Activated T-cell treated with anti-CD3 and anti-CD28 coated beads, Interleukin-2, amount 50 U/mL, for 4 hours (primary cell): ENCODE data around the gene HAPLN2. TPM values are rescaled to one million over a fixed set of nuclear protein-coding genes. Genes with fewer than 3 reads are reported as not detected.
"Not testable (repeated sequence)": the region's sequence is repeated elsewhere in the genome, so short reads cannot be mapped to it uniquely, and the experiment has no call there.

ENCODE experiments used
- ATAC-seq, 2 donors: fragments of 200-7000 bp; cut with Tn5 transposase; one replicate each; pipeline ENCODE4 v1.10.0; 2021
- DNase-seq: peaks from one replicate; pipeline ENCODE4 v3.0.0-alpha.2; 2020
- H3K27me3 Mint-ChIP-seq: one replicate; pipeline ENCODE4 v1.8.0; 2021; ENCODE audit warnings: low read depth, mixed read lengths
- H3K36me3 Mint-ChIP-seq: one replicate; pipeline ENCODE4 v1.8.0; 2022; ENCODE audit warnings: mixed read lengths; ENCODE audit not compliant: insufficient read depth
- H3K4me1 Mint-ChIP-seq: one replicate; pipeline ENCODE4 v1.8.0; 2021; ENCODE audit warnings: low read depth, mixed read lengths
- H3K4me3 Mint-ChIP-seq: one replicate; pipeline ENCODE4 v1.8.0; 2021; ENCODE audit warnings: mild to moderate bottlenecking, moderate library complexity, mixed read lengths
- H3K9me3 Mint-ChIP-seq: one replicate; pipeline ENCODE4 v1.8.0; 2021; ENCODE audit warnings: mixed read lengths
- total RNA-seq, 3 donors: library from RNA; stranded (reverse); gene quantifications; one replicate each; pipeline ENCODE4 v1.2.1, GENCODE V29; 2021

Gene HAPLN2
- total RNA-seq, 3 donors from 2014 or later = not detected

DNA sequence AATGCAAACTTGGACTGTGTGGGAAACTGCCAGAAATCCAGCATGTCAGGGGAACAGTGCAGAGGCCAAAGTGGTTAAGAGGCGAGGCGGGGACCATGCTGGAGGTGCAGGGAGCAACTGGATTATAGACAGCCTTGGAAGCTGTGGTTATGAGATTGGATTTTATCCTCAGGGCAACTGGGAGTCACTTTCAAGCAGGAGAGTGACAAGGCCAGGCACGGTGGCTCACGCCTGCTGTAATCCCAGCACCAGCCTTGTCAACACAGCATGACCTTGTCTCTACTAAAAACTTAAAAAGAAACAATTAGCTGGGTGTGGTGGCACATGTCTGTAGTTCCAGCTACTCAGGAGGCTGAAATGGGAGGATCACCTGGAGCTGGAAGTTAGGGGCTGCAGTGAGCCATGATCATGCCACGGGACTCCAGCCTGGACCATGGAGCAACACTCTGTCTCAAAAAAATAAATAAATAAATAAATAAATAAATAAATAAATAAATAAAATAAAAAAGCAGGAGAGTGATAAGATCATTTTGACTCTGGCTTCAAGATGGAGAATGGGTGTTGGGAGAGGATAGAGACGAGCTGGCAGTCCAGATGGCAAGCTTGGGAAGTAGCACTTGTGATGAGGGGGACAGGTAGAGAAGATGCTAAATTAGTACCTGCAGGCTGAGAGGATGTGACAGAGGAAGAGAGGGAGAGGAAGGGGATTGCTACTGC is 3.5 kb downstream of the HAPLN2 start:
- Mint-ChIP-seq H3K4me3 (peak overlapping the region; percentile 55), H3K27me3 (peaks cover 59% of the 10 kb centered on the region), H3K36me3 (no peaks in the 10 kb centered on the region), H3K4me1 (peaks cover 8% of the 10 kb centered on the region), H3K9me3 (no peaks in the 10 kb centered on the region)
- DNase-seq (no peak), ATAC-seq (no peak)

DNA sequence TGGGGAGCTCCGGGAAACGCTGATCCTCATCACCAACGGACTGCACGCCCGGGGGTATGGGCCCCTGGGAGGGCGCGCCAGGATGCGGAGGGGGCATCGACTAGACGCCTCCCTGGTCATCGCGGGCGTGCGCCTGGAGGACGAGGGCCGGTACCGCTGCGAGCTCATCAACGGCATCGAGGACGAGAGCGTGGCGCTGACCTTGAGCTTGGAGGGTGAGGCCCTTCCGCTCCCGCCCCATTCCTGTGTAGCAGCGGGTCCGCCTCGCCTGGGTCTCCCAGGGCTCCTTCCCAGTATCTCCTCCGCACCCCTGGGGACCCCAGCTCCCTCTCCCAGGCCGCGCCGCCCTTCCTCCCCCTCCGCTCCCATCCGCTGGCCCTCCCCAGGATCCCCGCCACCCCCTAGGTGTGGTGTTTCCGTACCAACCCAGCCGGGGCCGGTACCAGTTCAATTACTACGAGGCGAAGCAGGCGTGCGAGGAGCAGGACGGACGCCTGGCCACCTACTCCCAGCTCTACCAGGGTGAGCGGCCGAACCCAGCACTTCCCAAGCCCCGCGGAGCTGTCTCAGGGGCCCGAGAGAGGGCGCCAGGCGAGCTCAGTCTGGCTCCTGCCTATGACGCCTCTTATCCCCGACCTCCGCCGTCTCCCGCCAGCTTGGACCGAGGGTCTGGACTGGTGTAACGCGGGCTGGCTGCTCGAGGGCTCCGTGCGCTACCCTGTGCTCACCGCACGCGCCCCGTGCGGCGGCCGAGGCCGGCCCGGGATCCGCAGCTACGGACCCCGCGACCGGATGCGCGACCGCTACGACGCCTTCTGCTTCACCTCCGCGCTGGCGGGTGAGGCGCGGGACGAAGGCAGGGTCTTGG is 5.0 kb downstream of the HAPLN2 start:
- H3K27me3 Mint-ChIP-seq = peaks cover 56% of the 10 kb centered on the region
- no peaks in the 10 kb centered on the region for H3K9me3 Mint-ChIP-seq
- no peaks in the 10 kb centered on the region for H3K36me3 Mint-ChIP-seq
- H3K4me3 Mint-ChIP-seq = peak overlapping the region; percentile 50
- ATAC-seq = peak; percentile 67
- H3K4me1 Mint-ChIP-seq = peaks cover 8% of the 10 kb centered on the region
- DNase-seq = no peak

DNA sequence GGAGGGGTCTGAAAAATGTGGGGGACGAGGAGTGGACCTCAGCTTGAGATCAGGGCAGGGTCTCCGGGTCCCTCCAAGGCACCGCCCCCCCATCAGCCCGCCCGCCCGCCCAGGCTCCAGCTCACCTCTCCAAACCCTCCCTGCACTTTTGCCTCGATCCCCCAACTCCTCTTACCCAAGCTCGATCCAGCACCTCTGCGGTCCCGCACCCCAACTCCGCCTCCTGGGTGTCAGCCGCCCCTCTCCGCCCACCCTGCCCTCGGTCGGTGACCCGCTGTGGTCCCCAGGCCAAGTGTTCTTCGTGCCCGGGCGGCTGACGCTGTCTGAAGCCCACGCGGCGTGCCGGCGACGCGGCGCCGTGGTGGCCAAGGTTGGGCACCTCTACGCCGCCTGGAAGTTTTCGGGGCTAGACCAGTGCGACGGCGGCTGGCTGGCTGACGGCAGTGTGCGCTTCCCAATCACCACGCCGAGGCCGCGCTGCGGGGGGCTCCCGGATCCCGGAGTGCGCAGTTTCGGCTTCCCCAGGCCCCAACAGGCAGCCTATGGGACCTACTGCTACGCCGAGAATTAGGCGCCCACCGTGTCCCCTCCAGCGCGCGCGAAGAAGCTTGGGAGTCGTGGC is 5.7 kb downstream of the HAPLN2 start:
- peaks cover 49% of the 10 kb centered on the region for H3K27me3 Mint-ChIP-seq
- H3K9me3 Mint-ChIP-seq = no peaks in the 10 kb centered on the region
- DNase-seq = no peak
- peak; percentile 29 to 42 for ATAC-seq
- H3K36me3 Mint-ChIP-seq = no peaks in the 10 kb centered on the region
- H3K4me1 Mint-ChIP-seq = peaks cover 8% of the 10 kb centered on the region
- H3K4me3 Mint-ChIP-seq = peak overlapping the region; percentile 46

DNA sequence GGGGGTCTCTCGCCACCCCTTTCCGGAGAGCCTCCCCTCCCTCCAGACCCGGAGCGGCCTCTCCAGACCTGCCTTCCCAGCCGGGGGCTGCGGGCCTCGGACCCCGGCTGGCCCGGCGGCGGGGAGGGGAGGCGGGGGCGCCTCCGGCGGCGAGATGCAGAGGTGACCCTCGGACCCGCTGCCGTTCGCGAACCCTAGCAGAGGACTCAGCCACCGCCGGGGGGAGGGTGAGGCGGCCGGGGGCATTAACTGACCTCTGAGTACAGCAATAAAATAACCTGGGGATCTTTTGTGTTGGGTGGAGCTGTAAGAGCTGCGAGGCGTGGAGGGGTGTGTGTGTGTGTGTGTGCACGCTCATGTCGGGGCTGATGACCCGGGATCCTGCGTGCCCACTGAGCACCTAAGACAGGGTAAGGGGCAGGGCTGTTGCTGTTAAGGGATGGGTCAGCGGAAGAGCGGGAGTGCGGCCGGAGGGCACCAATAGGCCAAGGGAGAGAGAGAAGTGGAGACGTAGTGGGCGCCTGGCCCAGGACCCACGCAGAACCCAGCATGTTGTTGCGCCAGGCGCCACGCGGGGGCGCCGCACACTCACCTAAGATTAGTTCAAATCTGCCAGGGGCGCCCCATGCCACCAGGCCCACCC is 6.3 kb downstream of the HAPLN2 start:
- DNase-seq (peak; percentile 74), ATAC-seq (peak; percentile 57 to 60)
- Mint-ChIP-seq H3K4me1 (peaks cover 8% of the 10 kb centered on the region), H3K36me3 (no peaks in the 10 kb centered on the region), H3K4me3 (peak overlapping the region; percentile 63), H3K27me3 (peaks cover 45% of the 10 kb centered on the region), H3K9me3 (no peaks in the 10 kb centered on the region)

DNA sequence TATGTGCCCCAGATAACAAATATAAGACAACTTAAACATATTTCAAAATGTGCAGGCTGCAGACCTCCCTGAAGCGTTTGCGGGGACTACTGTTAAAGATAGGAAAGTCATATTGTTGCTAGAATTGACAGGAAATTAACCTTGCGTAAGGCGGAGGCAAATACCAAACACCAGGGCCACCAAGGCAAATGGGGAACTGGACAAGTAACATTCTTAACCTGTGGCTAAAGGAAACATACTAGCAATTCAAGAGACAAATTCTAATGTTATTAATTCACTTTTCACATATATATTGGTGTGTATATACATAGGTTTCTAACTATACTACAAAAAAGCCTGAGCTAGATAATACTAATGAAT is 6.8 kb downstream of the HAPLN2 start:
- Mint-ChIP-seq H3K36me3 (no peaks in the 10 kb centered on the region), H3K4me3 (no peak overlapping the region), H3K27me3 (peaks cover 47% of the 10 kb centered on the region)

DNA sequence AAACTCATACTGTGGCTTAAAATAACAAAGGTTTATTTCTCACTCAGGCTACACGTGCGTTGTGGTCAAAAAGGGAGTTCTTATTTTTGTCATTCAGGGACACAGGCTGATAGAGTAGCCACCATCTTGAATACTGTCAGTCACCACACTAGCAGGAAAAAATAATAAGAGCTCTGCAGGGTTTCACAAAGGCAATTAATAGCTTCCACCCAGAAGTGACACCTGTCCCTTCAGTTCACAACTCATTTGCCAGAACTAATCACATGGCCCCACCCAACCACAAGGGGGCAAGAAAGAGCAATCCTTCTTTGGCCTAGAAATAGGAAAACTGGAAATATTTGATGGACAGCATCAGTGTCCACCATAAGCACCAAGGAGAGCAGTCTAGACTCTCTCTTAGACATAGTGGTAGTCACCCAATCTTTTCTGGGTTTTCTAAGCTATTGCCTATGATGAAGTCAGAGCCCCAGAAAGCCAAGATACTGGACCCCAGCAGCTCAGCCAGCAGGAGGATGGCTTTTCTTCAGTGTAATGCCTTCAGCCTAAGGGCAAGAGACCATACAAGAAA is 8.2 kb downstream of the HAPLN2 start:
- H3K27me3 Mint-ChIP-seq = peaks cover 47% of the 10 kb centered on the region
- no peak for ATAC-seq
- H3K36me3 Mint-ChIP-seq = no peaks in the 10 kb centered on the region
- no peak overlapping the region for H3K4me3 Mint-ChIP-seq
- H3K9me3 Mint-ChIP-seq = no peaks in the 10 kb centered on the region
- DNase-seq = no peak
- H3K4me1 Mint-ChIP-seq = peaks cover 8% of the 10 kb centered on the region

More for the DNA sequence above, 6.8 kb downstream of the HAPLN2 start:
- ATAC-seq = no peak
- Mint-ChIP-seq H3K4me1 (peaks cover 8% of the 10 kb centered on the region), H3K9me3 (no peaks in the 10 kb centered on the region)
- DNase-seq = no peak

DNA sequence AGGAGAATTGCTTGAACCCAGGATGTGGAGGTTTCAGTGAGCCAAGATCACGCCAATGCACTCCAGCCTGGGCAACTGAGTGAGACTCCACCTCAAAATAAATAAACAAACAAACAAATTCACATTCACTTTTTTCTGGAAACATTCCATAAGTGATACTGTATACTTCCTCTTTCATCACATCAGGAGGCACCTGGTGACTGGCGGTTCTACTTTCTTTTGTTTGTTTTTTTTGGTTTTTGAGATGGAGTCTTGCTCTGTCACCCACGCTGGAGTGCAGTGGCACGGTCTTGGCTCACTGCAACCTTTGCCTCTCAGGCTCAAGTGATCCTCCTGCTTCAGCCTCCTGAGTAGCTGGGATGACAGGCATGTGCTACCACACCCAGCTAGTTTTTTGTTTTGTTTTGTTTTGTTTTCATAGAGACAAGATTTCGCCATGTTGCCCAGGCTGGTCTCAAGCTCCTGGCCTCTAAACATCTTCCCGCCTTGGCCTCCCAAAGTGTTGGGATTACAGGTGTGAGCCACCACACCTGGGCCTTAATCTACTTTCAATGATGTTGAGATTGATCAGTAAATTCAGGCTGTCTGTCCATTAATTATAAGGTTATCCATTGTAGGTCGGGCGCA is 10.7 kb downstream of the HAPLN2 start:
- DNase-seq (no peak), ATAC-seq (no peak)
- Mint-ChIP-seq H3K9me3 (no peaks in the 10 kb centered on the region), H3K4me1 (peaks cover 6% of the 10 kb centered on the region), H3K27me3 (peaks cover 49% of the 10 kb centered on the region), H3K4me3 (no peak overlapping the region), H3K36me3 (no peaks in the 10 kb centered on the region)

DNA sequence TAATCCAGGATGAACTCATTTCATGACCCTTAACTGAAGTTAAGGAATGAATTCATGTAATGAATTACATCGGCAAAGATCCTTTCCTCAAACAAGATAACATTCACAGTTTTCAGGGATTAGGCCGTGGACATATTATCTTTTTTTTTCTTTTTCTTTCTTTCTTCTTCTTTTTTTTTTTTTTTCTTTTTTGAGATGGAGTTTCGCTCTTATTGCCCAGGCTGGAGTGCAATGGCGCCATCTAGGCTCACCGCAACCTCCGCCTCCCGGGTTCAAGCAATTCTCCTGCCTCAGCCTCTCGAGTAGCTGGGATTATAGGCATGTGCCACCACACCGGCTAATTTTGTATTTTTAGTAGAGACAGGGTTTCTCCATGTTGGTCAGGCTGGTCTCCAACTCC is 11.9 kb downstream of the HAPLN2 start:
- H3K27me3 Mint-ChIP-seq = peaks cover 48% of the 10 kb centered on the region
- not testable (repeated sequence) for ATAC-seq, H3K4me3 Mint-ChIP-seq

DNA sequence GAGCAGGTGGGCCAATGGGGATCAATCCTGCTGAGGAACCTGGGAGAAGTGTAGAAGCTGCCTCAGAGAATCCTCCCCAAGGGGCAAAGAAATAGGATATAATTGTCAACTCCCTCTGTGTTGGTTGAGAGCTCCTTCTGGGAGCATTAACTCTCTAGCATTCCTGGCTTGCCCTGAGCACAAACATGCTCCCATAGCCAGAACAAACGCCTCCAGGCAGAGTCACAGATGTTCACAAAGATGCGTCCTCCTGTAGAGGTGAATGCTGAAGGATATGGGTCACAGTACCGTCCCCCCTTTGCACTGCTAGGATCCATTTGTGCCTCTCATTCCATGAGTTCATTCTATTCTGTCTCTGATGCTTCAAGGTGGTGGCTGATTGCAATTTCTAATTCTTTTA is 13.1 kb downstream of the HAPLN2 start:
- H3K4me3 Mint-ChIP-seq = no peak overlapping the region
- H3K9me3 Mint-ChIP-seq = no peaks in the 10 kb centered on the region
- no peak for DNase-seq
- H3K4me1 Mint-ChIP-seq = no peaks in the 10 kb centered on the region
- no peak for ATAC-seq
- H3K36me3 Mint-ChIP-seq = no peaks in the 10 kb centered on the region
- H3K27me3 Mint-ChIP-seq = peaks cover 52% of the 10 kb centered on the region

More for the DNA sequence above, 11.9 kb downstream of the HAPLN2 start:
- not testable (repeated sequence) for H3K9me3 Mint-ChIP-seq, H3K36me3 Mint-ChIP-seq, H3K4me1 Mint-ChIP-seq, DNase-seq

DNA sequence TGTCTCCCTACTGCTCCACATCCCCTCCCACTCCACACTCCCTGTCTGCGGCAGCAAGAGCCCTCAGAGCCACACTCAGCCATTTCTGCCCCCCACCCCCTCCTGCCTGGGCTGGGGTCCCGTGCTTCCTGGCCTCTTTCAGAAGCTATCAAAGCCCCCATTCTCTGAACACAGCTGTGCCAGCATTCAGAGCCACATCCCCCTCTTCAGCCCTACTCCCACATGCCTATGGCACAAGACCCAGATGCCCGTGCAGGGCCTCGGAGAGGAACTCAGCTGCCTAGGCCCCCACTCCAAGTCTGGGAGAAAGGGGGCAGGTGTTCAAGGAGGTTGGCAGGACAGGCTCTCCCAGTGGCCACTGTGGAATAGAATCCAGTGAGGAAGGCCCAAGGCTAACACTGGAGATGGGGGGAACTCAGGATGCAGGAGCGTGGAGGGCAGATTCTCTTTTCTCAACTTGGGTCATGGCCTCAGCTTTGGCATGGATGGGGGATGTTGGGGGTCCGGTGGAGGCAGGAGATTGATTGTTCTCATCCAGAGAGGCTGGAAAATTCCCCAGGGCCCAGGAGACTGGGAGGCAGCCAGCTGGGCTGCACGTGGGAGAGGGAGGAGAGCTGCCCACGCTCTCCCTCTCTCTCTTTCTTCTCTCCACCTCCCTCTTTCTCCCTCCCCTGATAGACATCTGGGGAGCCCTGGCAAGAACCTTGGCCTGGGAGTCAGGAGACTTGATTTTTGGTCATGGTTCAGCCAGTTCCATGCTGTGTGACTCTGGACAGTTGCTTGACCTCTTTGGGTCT is 19.2 kb downstream of the HAPLN2 start:
- DNase-seq = no peak
- no peak for ATAC-seq
- H3K36me3 Mint-ChIP-seq = no peaks in the 10 kb centered on the region
- peaks cover 75% of the 10 kb centered on the region for H3K27me3 Mint-ChIP-seq
- peaks cover 17% of the 10 kb centered on the region for H3K4me1 Mint-ChIP-seq
- no peak overlapping the region for H3K4me3 Mint-ChIP-seq
- H3K9me3 Mint-ChIP-seq = no peaks in the 10 kb centered on the region

DNA sequence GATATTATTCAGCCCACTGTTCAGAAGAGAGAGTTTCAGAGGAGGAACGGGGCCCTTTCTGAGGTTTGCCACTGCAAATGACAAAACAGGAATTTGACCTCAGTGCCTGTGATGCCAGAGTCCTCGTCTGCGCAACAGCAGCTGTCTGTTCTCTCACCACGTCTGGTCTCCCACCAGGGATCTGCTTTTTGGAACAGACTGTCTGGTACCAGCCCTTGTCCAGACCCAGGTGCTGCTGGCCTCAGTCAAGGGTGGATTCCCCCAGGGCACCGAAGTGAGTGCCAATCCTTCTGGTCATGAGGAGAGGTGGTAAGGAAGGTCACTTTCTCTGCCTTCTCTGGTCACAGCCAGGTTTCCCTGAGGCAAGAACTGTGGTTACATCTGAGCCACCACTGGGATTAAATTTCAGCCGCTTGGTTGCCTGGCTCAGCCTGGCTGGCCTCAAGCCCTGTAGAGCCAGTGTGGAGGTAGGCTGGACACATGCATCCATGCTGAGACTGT is 20.4 kb downstream of the HAPLN2 start:
- H3K4me1 Mint-ChIP-seq = peaks cover 25% of the 10 kb centered on the region
- no peak overlapping the region for H3K4me3 Mint-ChIP-seq
- H3K9me3 Mint-ChIP-seq = no peaks in the 10 kb centered on the region
- peaks cover 76% of the 10 kb centered on the region for H3K27me3 Mint-ChIP-seq
- ATAC-seq (no peak), DNase-seq (no peak)
- no peaks in the 10 kb centered on the region for H3K36me3 Mint-ChIP-seq

DNA sequence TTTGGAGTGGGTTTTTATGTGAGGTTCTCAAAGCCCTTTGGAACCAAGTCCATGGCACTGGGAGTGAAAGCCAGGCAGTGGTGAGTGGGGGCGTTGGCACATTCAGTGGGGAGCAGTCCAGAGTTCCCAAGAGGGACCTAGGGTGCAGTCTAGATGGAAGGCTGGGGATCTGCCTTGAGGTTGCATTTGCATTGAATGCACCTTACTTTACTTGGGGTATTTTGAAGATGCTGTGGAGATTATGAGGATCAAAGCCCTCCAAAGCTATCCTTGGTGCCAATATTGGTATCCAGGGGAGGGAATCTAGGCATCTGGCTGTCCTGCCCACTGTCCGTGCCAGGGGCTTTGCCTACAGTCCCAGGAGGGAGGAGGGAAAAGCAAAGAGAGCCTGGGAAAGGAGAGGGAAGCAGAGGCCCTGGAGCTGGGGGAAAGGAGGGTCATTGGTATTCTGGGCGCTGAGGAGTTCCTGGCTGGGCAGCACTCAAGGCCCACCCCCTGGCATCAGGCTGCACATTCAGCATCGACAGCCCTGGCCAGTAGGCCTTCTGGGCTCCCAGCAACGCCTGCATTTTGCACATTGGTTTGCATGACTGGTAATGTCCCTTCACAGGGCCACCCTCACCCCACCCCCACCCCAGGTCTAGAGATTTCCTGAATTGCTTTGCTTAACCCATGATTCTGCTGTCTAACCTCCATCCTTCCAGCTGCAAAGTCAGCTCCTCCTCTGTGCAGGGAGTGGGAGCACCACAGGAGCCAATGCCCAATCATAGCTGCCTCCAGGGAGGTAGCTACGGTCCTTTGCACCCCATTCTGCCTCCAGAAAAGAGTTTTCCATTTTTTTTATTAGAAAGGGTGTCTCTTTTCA is 21.9 kb downstream of the HAPLN2 start:
- Mint-ChIP-seq H3K9me3 (no peaks in the 10 kb centered on the region), H3K27me3 (peaks cover 83% of the 10 kb centered on the region), H3K36me3 (no peaks in the 10 kb centered on the region), H3K4me1 (peaks cover 25% of the 10 kb centered on the region), H3K4me3 (peak overlapping the region; percentile 55)
- DNase-seq (no peak), ATAC-seq (no peak)
